Spleen (tissue), 7 donors: ENCODE results near the gene SERPINB2.

Experiments used
- CTCF ChIP-seq, 11 experiments: fragments of 200-600 bp in 7 of 11; fragments of 450-650 bp in 4 of 11; sonication (generic) in 4 of 11; IDR thresholded peaks in 8 of 11; conservative IDR thresholded peaks in 3 of 11; 1 replicate in 7 of 11; 2 replicates in 4 of 11; pipeline versions ENCODE4 v1.4.0 to v1.8.0; 2016 to 2021; ENCODE audit warnings: antibody characterized with exemption in 11 of 11, inconsistent platforms in 4 of 11, mild to moderate bottlenecking in 1 of 11
- POLR2A ChIP-seq, 3 donors: fragments of 450-650 bp; IDR thresholded peaks; one replicate each; pipeline ENCODE4 v1.5.1; 2017; ENCODE audit warnings: antibody characterized with exemption in 3 of 3, mild to moderate bottlenecking in 1 of 3
- POLR2AphosphoS5 ChIP-seq, 3 donors: sonication (generic); formaldehyde crosslinking; IDR thresholded peaks; one replicate each; pipeline ENCODE4 v1.5.1; 2017; ENCODE audit warnings: antibody characterized with exemption in 3 of 3
- donor health status: DM: no; HTN: no; CAD: no; lungs with moderate emphysema.
- donor health status: DM: no; HTN: no; CAD: no.
- donor health status: DM: no; HTN: no; CAD: no.

GRCh38 chr18:63844254-63844653 is 43.3 kb upstream of the SERPINB2 start:
- TF ChIP-seq POLR2AphosphoS5 (IDR thresholded peaks at IDR 0.05) (no peak), CTCF (IDR thresholded peaks at IDR 0.05 in 8 of 11, conservative IDR thresholded peaks at IDR 0.05 in 3 of 11) (no peak), POLR2A (IDR thresholded peaks at IDR 0.05) (no peak)
